Body of pancreas (tissue), 4 donors: ENCODE data around the gene ZNF787. TPM values are rescaled to one million over a fixed set of nuclear protein-coding genes. Genes with fewer than 3 reads are reported as not detected.

ENCODE experiments used
- ATAC-seq: fragments of 150-250 bp; one replicate; pipeline ENCODE4 v1.9.1; 2016
- DNase-seq, 4 donors: peaks; one replicate each; pipeline ENCODE4 v3.0.0-alpha.2; 2019
- H3K27ac ChIP-seq, 4 donors: fragments of 200-600 bp; sonication (generic); 1 replicate in 3 of 4; 2 replicates in 1 of 4; pipeline versions ENCODE4 v1.5.1 to v1.6.1; 2016 to 2019; ENCODE audit warnings: mild to moderate bottlenecking in 1 of 4, mixed read lengths in 1 of 4, moderate library complexity in 1 of 4
- H3K27me3 ChIP-seq, 2 donors: fragments of 200-600 bp; sonication (generic); one replicate each; pipeline ENCODE4 v1.6.0; 2016; ENCODE audit warnings: mild to moderate bottlenecking in 1 of 2
- H3K36me3 ChIP-seq, 2 donors: fragments of 200-600 bp; sonication (generic); replicated peaks in 1 of 2; 2 replicates each; pipeline ENCODE4 v1.5.1; 2016; ENCODE audit warnings: low read depth in 2 of 2; ENCODE audit not compliant: insufficient read depth in 1 of 2
- H3K4me1 ChIP-seq: fragments of 200-600 bp; sonication (generic); one replicate; pipeline ENCODE4 v1.6.0; 2016
- H3K4me3 ChIP-seq, 2 donors: fragments of 200-600 bp; sonication (generic); 1 replicate in 1 of 2; 2 replicates in 1 of 2; pipeline ENCODE4 v1.5.1; 2016 to 2019
- H3K9me3 ChIP-seq, 3 donors: fragments of 200-600 bp; sonication (generic); 1 replicate in 2 of 3; 2 replicates in 1 of 3; pipeline ENCODE4 v1.5.1; 2016
- POLR2A ChIP-seq, 3 donors: fragments of 450-650 bp; IDR thresholded peaks; one replicate each; pipeline ENCODE4 v1.6.1; 2016; ENCODE audit warnings: antibody characterized with exemption in 3 of 3, mild to moderate bottlenecking in 2 of 3
- WGBS, 2 donors: methylation state at CpG; one replicate each; pipeline ENCODE4 v1.1.5; 2017; 5-methylcytosine and 5-hydroxymethylcytosine counted together
- intact Hi-C: fragments of 100-400 bp; cut with DNase I; formaldehyde crosslinking; loops from one replicate; pipeline ENCODE4 v1.15.1; 2023
- total RNA-seq, 2 donors: library from RNA; depleted of rRNA; stranded (reverse); fragments of >200 nt; gene quantifications; one replicate each; pipeline ENCODE4 v1.1.0, GENCODE V29; 2016
- TF ChIP-seq, protein P1 (sequence below), 7 experiments: fragments of 450-650 bp in 4 of 7; fragments of 200-600 bp in 3 of 7; sonication (generic) in 3 of 7; IDR thresholded peaks; one replicate each; pipeline ENCODE4 v1.5.1; 2016 to 2019; ENCODE audit warnings: antibody characterized with exemption in 7 of 7

Gene ZNF787
- total RNA-seq, 2 donors from 2014 or later = 12.7 to 21.1 TPM

DNA sequence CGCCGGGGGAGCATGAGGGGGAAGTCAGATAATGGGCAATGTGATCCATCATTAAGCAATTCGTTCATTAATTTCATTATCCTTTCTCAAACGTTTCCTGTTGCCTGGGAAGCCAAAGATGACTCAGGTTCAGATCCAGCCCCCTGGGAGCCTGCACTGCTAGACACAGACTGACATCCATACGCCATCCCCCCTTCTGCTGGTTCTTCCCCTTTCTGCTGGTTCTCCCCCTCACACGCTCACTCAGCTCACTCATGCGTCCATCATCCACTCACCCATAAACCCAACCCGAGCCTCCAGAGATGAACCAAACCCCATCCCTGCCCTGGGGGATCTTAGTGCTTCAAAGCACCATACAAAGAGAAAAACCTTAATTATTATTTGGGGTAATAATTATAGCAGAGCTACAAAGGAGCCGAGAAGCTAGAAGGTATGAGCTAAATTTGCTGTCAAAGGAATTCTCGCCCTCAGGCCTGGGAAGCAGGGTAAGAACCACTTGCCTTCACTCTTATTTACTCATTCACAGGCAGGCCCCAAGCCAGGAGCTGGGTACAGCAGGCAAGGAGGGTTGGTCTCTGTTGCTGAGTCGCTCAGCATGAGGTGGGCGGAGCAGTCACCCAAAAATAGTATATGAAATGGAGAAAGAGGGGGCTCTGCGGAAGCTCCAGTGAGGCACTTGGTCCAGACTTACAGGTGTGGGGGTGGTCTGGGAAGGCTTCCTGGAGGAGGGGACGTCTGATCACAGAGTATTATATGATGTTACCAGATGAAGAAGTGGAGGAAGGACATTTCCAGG, 13.0 kb upstream of the ZNF787 start:
- no peak for ATAC-seq
- H3K27ac ChIP-seq = peak overlapping the region in 2 of 4 donors; percentile 95 to 98
- intact Hi-C loops = no loop called here

DNA sequence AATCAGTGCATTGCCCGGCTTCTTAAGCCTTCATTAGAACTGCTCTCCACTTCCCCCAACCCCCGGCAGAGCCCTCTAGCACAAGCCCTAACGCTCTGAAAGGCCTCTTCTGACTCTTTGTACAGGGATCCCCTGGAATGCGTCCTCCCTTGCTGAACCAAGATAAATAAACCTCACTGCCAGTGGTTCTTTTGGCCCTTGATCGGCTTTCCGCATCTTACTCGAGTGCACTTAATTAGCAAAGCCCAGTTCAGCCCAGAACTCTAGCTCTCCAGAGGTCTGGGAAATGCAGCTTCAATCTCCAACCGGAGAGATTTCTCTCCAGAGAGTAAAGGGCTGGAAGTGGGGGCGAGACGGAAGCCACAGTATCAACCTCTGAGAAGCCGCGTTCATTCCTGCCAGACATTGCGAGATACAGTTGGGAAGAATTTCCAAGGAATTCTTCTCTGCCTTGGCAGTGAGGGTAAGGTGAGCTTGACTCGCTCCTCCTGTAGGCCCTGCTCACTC, 11.3 kb upstream of the ZNF787 start:
- Histone ChIP-seq H3K36me3 (no peaks in the 10 kb centered on the region), H3K27me3 (no peaks in the 10 kb centered on the region), H3K4me1 (peaks cover 34% of the 10 kb centered on the region), H3K27ac (peak overlapping the region in 2 of 4 donors; percentile 17 to 24), H3K9me3 (no peaks in the 10 kb centered on the region), H3K4me3 (no peak overlapping the region)
- no peak for ATAC-seq
- TF ChIP-seq, protein P1, sequence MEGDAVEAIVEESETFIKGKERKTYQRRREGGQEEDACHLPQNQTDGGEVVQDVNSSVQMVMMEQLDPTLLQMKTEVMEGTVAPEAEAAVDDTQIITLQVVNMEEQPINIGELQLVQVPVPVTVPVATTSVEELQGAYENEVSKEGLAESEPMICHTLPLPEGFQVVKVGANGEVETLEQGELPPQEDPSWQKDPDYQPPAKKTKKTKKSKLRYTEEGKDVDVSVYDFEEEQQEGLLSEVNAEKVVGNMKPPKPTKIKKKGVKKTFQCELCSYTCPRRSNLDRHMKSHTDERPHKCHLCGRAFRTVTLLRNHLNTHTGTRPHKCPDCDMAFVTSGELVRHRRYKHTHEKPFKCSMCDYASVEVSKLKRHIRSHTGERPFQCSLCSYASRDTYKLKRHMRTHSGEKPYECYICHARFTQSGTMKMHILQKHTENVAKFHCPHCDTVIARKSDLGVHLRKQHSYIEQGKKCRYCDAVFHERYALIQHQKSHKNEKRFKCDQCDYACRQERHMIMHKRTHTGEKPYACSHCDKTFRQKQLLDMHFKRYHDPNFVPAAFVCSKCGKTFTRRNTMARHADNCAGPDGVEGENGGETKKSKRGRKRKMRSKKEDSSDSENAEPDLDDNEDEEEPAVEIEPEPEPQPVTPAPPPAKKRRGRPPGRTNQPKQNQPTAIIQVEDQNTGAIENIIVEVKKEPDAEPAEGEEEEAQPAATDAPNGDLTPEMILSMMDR (IDR thresholded peaks at IDR 0.05) = no peak
- TF ChIP-seq POLR2A (IDR thresholded peaks at IDR 0.05) = no peak
- intact Hi-C loops = no loop called here
- no peak for DNase-seq
- 67 to 78% methylated on average over 10 to 14 of the region's 14 CpGs for WGBS, 2 donors

More for the DNA sequence above, 13.0 kb upstream of the ZNF787 start:
- no peaks in the 10 kb centered on the region for H3K27me3 ChIP-seq
- no peaks in the 10 kb centered on the region for H3K36me3 ChIP-seq
- H3K9me3 ChIP-seq = no peaks in the 10 kb centered on the region
- peaks cover 51% of the 10 kb centered on the region for H3K4me1 ChIP-seq
- no peak overlapping the region for H3K4me3 ChIP-seq
- no peak for DNase-seq
- TF ChIP-seq POLR2A (IDR thresholded peaks at IDR 0.05) = no peak
- TF ChIP-seq, protein P1 (IDR thresholded peaks at IDR 0.05) = no peak
- WGBS, 2 donors = 75 to 85% methylated on average over 14 of the region's 14 CpGs

DNA sequence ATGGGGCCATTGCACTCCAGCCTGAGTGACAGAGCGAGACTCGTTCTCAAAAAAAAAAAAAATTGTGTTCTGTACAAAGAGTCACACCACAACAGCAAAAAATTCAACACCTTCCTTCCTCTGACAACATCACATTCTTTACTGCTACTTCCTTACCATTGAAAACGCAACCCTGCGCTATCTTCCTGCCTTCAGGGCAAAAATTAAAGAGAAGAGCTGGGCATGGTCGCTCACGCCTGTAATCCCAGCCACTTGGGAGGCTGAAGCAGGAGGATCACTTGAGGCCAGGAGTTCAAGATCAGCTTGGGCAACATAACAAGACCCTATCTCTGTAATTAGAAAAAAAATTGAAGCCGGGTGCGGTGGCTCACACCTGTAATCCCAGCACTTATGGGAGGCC, 10.6 kb upstream of the ZNF787 start:
- H3K9me3 ChIP-seq = no peaks in the 10 kb centered on the region
- TF ChIP-seq, protein P1 (IDR thresholded peaks at IDR 0.05) = no peak
- TF ChIP-seq POLR2A (IDR thresholded peaks at IDR 0.05) = no peak
- 80 to 91% methylated on average over 8 of the region's 8 CpGs for WGBS, 2 donors
- peaks cover 30% of the 10 kb centered on the region for H3K4me1 ChIP-seq
- DNase-seq = no peak
- no peak overlapping the region for H3K27ac ChIP-seq
- H3K27me3 ChIP-seq = no peaks in the 10 kb centered on the region
- no peaks in the 10 kb centered on the region for H3K36me3 ChIP-seq
- no peak overlapping the region for H3K4me3 ChIP-seq
- intact Hi-C loops = no loop called here
- ATAC-seq = no peak

DNA sequence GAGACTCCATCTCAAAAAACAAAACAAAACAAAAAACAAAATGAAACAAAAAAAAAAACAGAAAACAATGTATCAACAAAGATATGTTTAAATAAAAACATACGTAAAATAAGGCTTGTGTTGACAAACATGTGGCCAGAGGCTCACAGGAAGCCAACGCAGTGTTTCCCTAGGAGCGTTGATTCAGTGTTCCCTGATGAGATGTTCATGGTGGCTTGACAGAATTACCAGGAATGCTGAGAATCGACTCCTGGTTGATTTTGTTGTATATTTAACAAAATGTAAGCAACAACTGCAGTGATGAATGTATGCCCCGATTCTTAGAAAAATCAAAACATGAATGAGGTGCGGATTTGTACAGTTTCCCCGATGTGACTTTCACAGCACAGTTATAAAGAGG, 8.9 kb upstream of the ZNF787 start:
- Histone ChIP-seq H3K9me3 (no peaks in the 10 kb centered on the region), H3K27me3 (no peaks in the 10 kb centered on the region), H3K27ac (no peak overlapping the region), H3K36me3 (no peaks in the 10 kb centered on the region), H3K4me1 (peaks cover 28% of the 10 kb centered on the region), H3K4me3 (no peak overlapping the region)
- DNase-seq (no peak), ATAC-seq (no peak)
- intact Hi-C loops = no loop called here
- WGBS, 2 donors = 79 to 80% methylated on average over 7 of the region's 7 CpGs
- TF ChIP-seq, protein P1 (IDR thresholded peaks at IDR 0.05) = no peak
- no peak for TF ChIP-seq POLR2A (IDR thresholded peaks at IDR 0.05)
